HG03039 (cell line): ENCODE results near the gene RPGR.

ENCODE experiments used
- ATAC-seq: cut with Tn5 transposase; IDR thresholded peaks from one replicate; pipeline ENCODE4 v1.9.1; 2021; ENCODE audit warnings: mild to moderate bottlenecking, moderate library complexity; ENCODE audit not compliant: unreplicated experiment

RPGR gene

DNA sequence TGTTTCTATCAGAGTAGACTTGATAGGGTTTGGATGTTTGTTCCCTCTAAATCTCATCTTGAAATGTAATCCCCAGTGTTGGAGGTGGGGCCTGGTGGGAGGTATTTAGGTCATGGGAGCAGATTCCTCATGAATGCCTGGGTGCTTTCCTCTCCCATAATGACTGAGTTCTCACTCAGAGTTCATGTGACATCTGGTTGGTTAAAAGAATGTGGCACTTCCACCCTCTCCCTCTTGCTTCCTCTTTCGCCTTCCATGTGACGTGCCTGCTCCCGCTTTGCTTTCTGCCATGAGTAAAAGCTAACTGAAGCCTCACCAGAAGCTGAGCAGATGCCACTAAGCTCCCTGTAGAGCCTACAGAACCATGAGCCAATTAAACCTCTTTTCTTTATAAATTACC, 59.3 kb downstream of the RPGR start:
- ATAC-seq, result no peak

DNA sequence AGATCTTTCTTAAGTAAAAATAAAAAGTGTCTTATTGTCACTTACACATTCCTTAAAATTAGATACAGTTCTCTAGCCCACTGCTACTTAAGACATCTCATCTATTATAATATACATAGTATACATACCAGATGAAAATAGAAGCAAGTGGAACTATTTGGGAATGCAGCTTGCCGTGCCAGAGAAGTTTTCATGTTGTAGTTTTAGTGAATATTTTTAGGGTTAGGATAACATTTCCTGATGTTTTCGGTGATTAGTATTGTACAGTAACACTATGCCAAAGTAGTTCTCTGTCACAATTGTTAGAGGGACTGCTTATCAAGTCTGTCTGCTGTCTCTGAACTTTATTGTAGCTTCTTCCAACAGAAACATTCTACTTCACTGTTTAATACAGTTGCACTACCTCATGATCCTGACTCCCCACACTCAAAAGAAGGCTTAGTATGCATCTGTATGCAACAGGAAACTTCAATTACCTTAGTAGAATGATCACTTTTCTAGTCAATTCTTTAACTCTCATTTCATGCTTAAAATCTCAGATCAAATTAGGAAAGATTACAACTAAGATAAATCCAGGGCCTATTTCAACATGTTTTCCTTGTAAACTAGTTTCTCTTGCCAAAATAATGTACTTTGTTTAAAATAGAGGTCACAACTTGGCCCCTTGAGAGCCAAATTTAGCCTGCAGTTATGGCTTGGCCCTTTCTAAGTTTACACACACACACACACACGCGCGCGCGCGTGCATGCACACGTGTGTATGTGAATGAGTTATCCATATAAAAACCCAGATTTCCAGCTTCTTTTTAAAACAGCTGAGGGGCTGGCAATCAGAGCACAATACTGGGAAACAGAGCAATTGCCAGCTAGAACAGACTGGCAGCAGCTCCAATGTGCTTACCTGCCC, 64.3 kb downstream of the RPGR start:
- ATAC-seq, result no peak

DNA sequence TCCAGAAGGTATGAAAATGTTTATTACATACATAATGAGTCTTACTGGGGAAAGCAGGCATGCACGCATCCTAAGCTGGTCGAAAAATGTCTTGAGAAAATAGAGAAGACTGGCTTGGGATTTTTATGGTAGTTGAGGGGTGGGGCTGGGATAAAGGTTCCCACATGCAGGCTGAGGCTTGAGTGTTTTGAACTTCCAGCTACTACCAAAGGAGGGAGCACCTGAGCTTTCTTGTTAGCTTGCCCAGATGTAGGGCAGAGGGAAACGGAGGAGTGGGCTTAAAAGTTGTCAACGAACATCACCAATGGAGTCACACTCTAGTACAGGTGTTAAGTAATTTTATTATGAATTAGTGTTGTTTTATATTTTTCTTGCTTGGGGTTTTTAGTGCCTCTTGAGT, 67.1 kb downstream of the RPGR start:
- ATAC-seq, result peak; percentile 71

DNA sequence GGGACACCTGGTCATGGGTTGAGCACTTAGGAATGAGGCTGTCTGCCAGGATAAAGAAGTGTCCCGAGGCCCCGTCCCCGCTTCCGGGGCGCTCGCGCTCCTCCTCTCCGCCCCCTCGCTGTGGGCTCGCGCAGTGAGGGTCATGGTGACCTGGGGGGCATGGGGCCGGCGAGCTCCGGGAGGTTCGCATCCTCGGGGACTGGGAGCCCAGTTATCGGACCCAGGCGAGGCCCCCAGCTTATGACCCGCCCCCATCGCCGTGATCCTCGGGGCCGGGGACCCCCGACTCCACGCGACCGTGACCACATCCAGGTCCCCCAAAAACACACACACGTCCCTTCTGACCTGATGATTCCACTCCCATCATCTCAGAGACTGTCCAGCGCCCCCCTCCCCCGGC, 71.3 kb downstream of the RPGR start:
- no peak for ATAC-seq

DNA sequence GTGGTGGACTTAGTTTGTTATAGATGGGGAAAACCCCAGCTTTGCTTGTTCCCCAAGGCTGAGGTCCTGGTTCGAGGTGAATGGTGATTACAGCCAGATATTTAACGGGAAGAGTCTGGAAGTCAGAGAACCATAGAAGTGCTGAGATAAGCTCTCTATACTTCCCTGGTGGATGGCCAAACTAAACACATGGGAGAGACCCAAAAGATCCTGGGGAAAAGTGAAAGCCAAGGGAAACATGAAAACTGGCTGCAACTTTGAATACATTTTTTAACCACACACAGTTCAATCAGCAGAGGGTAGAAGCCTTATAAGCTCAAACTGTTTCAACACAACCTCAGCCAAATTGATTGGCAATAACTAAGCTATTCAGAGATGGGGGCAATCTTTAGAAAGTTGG, 77.3 kb downstream of the RPGR start:
- no peak for ATAC-seq

DNA sequence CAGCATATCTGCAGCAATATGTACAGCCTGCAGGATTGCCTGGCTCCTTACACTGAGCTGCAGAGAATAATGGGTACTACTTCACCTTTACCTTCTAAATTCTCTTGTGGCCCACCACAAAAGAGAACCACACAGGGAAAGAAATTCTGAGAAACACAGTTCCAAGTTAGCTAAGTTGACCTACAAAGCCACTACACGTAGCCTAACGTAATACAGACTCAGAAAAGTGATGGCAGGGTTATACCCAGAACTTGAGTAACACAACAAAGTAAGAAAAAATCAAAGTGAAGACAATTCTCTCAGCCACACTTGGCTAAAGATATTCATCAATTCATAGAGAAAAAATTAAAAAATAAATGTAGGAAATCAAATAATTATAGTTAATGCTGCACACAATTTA, 80.3 kb downstream of the RPGR start:
- ATAC-seq, result no peak

DNA sequence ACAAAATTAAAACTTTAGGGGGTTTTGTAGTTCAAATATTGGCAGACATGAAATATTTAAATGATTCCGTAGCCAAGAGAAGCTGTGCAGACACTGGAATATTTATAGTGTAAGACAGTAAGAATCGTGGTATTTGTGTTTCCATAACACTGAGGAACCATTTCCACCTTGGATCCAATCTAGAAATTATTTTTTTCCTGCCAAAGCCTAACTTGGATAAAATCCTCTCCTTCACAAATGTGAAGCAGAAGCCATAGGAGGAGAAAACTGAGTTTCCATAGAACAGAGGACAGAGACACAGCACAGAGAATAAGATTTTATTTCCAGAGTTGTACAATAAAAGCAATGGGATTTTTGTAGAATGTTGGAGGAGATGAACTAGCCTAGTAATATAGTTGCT, 86.8 kb downstream of the RPGR start:
- no peak for ATAC-seq

DNA sequence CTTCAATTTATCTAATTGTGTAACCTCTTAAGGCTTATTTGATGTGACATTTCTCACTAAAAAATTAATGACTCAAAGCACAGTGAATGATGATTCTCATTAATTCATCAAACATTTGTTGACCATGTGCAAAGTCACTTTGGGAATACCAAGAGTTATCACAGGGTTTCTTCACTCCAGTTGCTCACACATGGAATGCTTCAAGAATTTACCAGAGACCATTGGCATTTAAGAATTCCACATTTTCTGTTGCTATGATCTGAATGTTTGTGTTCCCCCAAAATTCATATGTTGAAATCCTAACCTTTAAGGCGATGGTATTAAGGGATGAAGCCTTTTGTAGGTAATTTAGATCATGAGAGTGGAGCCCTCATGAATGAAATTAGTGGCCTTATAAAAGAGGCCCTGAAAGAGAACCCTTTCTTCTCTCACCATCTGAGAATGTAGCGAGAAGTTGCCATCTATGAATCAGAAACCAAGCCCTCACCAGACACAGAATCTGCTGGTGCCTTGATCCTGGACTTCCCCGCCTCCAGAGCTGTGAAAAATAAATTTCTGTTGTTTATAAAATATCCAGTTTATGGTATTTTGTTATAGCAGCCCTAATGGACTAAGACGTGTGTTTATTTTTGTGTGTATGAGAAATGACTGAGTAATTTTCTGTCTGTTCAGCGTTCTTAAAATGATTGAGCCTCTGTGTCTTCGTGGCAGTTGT, 90.3 kb downstream of the RPGR start:
- no peak for ATAC-seq

DNA sequence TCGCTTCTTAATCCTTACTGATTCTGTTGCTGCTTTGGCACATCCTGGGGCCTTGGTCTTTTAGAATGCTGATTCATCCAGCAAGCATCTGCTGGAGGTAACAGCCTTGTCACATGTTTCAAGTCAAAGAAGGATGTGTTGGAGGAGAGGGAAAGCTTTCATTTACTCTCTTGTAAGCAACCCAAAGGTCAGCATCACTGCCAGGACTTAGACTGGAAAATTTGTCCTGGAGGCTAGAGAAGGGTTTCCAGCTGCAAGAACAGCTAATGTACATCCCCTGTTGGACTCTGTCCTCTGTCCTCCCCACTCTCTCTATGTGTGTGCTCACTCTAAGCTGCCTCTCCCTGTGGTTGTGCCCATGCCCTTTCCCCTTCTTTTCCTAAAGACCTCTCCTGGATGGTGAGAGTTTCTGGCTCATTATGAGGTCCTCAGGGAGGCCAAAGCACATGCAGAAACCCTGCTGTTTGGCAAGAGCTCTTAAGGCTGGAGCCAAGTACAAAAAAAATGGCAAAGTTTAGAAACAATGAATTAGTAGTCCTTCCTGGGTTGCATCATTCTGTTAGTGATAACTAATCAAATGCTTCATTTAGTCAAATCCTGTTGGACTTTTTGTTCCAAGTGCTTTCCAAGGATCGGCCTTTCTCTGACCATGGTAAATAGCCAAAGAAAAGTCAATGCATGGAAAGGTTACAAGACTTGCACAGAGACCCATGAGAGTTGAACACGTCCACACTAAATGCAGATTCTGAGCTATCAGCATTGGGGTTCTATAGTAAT, 93.2 kb downstream of the RPGR start:
- no peak for ATAC-seq

DNA sequence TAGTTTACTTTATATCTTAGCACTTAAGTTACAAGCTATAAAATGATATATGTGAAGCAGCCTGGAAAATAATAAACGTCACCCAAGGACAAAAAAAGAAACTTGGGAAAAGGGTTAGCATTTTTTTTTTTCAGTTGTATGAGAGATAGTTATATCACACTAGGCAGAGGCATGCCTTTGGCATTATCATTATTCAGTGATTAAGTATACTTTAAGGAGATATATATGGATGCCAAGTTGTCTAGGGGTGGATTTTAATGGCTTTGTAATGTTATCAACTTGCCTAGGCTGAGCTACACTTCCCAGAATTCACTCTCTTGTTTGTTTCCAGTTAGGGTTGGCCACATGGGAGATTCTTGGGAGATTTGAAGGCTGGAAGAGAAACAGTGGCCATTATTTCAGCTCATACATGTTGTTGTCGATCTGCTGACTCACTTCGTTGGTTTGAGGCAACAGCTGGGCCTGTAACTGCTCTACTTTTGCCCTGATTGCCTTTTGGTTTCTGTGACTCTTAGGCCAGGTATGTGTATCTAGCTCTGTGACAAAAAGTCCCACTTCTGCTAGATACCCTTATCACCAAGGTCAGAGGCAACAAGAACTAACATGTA, 95.1 kb downstream of the RPGR start:
- ATAC-seq, result no peak

DNA sequence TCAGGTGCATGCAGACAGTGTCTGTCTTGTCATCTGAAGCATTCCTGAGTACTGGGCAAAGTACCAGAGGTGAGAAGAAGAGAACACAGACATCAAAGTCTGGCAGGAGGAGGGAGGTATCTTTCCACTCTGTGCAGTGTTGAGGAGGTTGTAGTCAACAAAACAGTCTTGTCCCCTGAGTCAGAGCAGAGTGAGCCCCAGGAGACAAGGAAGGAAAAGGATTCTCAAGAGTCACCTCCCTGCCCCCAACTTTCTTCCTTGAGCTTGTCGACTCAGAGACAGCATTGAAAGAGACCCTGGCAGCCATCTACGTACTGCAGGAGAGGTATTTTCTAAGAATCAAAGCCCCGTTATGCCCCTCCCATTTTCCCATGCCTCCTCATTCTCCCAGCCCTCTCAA, 102.2 kb downstream of the RPGR start:
- ATAC-seq, result no peak

DNA sequence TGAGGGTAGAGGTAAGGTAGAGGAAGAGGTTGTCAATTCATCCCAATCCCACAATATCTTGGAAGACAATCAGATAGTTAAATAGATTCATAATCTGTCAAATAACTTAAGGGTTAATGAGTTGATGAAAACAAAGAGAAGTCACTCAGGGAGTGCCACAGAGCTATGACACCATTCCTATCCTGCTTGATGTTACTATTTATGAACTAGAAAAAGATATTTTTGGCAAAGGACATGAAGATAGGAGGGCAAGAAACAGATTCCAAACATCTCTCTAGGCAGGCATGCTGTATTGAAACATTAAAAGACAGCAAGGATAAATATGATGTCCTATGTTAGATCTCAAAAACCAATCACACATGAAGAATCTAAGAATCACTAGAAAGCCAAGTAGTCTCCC, 103.1 kb downstream of the RPGR start:
- ATAC-seq, result no peak

DNA sequence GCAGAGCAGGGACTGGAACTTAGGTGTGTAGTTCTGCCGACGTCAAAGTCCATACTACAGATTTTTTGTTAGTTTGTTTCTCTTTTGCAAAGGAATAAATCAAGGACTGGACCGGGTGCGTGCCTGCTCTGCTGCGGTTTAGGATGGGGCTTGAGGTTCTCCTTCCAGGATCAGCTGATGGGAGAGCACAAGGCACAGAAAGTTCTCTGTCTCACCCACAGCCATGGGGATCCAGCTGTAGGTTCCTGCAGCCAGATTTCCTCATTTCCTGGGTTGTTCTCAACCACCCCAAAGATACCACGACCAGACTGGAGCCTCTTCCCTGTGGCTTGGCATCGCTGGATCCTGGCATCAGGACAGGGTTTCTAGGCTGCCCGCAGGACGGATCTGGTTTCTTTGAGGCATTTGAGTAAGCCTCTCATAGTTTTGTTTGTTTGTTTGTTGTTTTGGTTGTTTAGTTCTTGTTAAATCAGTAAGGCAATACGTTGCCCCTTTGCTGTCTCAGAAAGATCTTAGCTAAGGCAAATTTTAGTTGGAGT, 105.8 kb downstream of the RPGR start:
- ATAC-seq, result no peak

DNA sequence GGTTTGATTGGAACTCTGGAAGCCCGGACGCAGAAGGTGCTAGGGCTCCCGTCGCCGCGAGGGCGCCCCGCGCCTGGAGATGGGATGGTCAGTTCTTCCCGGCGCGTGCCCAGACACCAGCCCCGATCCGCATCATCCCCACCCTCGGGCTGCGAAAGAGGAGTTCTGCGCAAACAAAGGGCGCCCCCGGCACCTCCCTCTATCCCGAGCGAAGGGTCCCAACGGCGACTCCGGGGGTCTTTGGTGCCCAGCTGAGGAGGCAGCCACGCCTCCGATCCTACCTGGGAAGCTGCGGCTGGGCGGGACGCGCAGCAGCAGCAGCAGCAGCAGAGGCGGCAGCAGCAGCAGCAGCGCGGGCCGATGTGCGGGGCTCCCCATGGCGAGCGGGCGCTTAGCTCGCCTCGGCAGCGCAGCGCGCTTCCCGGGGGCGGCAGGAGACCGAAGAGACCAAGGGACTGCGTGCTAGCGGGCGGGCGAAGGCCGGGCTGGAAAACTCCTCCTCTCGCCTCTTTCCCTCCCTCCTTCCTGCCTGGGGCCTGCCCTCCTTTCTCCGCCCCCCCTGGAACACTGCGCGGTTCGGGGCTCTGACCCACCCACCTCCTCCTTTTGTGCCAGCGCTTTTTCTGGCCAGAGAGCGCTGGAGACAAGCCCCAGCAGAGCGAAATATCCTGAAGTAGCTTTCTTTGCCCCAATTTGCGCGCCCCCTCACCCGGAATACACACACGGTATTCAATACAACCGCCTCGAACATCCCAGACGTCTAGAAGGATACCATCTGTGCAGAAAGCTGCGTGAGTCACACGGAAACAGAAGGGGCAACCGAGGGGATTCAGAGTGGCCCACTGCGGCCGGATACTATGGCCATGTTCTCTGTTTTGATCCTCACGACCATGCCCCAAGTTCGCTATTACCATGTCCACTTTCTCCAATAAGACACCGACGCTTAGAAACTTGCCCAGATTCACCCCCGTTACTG, 106.6 kb downstream of the RPGR start, which contains the start of gene SRPX:
Gene SRPX (minus strand): TSS at position 457 of the 976 bp plus-strand sequence. CDS start 79 bp downstream, at position 378.
- no peak for ATAC-seq

DNA sequence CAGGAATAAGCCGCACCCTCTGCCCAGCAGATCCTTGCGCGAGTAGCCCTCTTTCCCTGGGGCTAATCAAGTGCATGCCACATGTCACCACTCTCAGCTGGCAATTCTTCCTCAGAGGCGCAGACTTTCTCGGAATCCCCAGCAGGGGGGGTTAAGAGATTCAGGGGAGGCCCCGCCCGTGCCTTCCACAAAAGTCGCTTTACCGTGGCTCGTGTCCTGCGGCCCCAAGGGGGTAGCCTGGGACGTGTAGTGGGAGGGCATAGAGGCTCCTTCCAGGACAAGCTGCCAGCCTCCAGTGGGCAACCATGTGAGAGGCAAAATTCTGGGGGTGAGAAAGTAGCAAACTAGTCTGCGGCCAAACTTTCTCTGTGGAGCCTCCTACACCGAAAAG, 107.3 kb downstream of the RPGR start:
- peak; percentile 56 for ATAC-seq
